TTC549 (cell line): ENCODE results near the gene ACTRT2.

ENCODE experiments used
- FAIRE-seq: peaks from 2 replicates; lab custom pipeline; 2012; peaks lifted over from hg19 to GRCh38; lab: Jason Lieb, UNC

Gene ACTRT2

DNA sequence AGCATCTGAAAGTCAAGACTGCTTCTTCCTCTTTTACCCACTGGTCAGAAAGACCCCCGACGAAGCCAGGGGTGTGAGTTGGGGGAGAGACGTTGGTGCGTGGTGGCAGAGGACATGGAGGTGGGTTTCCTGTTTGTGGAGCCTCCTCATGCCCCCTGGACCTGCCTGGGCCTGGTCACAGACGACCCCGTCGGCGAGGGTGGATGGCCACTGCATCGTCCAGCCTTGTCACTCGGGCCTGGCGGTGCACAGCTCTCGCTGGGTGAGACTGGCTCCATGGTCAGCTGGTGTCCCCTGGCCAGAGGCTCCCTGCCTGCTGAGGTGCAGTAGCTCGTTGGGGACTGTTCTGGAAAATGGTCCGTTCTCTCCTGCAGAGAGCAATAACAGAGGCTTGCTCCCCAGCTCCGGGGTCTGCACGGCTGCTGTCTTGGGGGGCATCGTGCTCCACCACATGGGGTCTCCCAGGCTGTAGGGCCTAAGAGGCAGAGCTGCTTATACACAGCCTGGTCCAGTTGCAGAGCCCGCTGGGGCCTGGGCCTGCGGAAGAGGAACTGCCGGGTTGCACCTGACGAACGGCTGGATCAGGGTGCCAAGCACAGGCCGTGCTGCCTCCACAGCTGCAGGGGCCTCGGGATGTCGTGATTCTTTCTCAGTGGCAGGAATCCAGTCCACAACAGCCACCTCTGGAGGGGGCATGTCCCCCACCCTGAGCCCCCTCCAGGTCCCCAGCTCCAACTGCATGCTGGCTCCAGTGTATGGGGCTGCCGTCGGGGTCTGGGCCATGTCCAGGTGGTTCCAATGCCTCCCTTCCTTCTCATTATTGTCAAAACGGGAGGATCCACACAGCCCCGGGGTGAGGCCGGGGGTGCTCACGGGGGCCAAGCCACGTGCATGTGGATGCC is 18.0 kb upstream of the ACTRT2 start:
- FAIRE-seq = no peak

DNA sequence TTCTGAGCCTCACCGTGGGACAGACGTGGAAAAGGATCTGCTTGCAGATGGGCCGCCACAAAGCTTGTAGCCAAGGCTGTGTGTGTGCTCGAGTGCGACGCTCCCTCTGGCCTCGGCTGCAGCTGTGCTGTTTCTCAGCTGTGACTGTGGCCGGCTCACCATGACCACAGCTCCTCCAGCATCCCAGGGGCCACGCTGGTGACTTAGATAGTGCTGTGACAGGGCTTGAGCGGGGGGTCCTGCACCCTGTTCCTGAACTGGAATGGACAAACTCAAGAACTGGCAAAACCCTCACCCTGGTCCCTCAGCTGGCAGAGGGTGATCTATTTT is 17.4 kb upstream of the ACTRT2 start:
- no peak for FAIRE-seq

DNA sequence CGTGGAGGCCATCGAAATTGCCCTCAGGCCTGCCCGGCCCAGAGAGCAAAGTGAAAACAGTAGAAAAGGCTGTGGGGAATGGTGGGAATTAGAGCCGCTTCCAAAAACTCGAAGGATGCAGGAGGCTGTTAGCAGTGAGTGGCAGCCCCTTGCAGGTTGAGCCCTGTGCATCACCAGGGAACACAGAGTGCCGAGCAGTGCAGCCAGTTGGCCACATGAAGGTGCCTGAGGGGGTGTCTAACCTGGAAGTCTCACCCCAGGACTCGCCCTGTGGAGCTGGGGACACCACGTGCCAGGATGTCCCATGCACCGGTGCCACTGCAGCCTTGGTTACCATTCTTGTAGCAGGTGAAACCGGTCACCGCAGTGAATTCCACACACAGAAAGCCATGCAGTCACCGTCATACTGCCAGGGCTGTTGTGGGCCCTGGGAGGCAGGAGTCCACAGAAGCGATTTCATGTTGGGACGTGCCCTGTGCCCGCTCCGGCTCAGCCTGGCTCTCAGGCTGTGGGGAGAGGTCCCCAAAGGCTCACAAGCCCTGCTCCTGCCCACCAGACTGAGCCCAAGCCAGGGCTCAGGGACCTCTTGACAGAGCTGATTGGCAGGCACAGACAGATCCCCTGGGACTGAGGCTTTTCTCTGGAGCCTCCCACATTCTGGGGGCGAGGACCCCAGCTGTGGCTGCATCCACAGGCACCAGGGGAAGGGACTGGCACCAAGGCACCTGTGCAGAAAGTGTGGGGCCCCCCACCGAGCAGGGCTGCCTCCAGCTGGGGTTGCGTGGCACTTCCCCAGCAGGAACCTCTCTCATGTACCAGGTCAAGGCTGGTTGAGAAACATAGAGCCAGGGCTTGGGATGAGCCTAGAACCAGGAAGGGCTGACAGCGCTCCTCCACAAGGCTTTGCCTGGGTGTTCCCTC is 16.7 kb upstream of the ACTRT2 start:
- FAIRE-seq = no peak

DNA sequence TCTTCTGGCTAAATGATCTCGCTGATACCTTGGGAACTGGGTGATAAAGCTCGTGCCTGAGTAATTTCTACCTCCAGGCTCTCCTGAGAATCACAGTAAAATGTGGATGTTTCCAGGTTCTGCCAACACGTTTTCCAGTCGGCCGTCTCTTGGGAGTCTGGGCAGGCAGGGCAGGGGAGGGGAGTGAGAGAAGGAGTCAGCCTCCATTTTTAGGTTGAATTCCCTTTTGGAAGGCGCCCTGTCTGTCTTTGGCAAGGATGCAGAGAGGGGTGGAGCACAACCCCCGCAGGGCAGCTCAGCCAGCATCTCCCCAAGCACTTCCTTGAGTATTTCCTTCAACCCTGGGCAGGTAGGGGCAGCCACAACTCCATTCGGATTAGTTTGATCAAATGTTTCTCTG is 15.5 kb upstream of the ACTRT2 start:
- no peak for FAIRE-seq

DNA sequence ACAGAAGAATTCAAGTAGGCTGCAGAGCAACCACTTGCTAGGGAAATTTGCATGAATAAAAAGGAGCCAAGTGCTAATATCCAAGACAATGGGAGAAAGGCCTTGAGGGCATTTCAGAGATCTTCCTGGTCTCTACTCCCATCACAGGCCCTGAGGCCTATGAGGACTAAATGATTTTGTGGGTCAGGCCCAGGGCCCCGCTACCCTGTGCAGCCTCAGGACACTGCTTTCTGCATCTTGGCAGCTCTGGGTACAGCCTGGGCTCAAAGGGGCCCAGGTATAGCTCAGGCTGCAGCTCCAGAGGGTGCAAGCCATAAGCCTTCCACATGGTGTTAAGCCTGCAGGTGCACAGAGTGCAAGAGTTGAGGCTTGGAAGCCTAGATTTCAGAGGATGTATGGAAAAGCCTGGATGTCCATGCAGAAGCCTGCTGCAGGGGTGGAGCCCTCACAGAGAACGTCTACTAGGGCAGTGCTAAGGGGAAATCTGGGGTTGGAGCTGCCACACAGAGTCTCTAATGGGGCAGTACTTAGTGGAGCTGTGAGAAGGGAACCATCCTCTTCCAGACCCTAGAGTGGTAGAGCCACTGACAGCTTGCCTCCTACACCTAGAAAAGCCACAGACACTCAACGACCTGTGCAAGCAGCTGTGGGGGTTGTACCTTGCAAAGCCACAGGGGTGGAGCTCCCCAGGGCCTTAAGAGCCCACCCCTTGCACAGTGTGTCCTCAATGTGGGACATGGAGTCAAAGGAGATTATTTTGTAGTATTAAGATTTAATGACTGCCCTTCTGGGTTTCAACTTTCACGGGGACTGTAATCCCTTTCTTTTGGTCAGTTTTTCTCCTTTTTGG is 13.7 kb upstream of the ACTRT2 start:
- no peak for FAIRE-seq

DNA sequence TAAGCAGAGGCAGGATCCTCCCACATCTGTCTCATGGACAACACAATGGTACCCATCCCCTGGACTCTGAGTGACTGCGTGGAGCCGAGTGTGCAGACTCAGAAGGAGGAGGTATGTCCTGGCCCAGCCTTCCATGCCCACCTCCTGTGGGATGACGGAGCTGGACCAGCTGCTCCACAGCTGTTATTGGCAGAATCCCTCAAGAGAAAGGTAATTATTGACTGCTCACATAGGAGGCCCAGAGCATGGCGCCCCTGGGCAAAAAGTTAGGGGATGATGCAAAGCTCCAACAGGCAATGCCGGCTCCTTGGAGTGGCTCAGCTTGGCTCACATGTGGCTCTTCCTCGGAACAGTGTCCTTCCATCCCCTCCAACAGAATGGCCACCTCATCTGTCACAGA is 12.2 kb upstream of the ACTRT2 start:
- FAIRE-seq = no peak

DNA sequence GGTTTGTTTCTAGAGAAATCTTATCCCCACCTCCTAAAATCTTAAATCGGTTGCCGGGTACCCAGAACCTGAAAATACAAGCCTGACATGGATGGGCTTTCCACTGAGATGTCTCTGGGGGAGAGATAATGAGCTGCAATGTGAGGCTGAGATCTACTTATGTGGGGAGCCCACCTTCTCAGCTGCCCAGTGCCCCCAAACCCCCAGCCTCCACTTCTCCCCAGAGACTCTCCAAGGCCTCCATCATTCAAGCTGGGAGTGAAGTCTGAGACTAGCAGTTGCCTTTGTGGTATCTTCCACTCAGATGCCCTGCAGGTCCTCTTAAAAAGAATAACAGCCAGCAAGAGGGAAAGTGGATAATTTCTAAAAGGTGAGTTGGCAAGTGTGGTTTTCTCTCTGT is 11.7 kb upstream of the ACTRT2 start:
- FAIRE-seq = no peak

DNA sequence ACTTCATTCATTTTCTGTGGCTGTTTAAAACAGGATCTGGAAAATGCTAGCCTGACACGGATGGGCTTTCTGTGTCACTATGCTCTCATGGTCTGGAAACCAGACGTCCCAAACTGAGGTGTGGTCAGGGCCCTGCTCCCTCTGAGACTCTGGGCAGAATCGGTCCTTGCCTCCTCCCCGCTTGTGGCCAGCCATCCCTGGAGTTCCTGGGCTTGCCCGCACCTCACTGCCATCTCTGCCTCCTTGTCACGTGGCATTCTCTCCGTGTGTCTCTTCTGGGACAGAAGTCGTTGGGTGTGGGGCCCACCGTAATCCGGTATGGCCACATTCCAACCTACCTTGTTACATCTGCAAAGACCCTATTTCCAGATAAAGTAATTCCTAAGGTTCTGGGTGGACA is 10.1 kb upstream of the ACTRT2 start:
- no peak for FAIRE-seq

DNA sequence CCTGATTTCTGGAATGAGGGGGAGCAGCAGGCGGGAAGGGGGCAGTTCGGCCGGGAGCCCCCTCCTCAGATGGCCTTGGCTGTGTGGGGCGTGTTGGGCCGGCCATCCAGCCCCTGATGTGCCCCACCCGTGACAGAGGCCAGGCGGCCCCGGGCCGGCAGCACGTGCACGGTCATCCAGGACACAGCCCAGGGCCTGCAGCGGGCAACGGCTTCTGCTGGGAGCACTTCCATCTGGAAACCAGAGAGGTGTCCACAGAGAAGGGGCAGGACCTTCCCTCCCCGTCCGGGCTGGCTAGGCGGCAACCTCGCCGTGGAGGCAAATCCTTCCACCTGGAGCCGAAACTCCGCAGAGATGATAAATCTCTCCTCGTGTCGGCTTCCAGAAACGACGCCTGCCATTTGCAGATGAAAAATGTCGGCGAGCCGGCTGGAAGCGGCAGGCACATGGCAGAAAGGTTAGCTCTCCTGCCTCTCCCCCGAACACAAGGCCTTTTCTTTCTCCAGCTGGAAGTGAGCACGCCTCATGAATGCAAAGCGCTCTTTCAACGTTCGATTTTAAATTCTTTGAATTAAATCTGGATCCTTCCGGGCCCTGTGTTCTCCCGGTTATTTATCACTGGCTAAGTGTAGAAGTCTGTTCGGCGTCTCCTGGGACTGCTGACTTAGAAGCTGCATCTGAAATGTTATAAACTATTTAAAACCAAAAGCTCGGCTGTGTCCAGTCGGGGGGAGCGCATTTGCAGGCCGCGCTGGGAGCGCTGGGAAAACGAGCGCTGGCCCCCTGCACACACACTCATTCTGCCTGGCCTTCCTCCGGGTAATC is 9.4 kb upstream of the ACTRT2 start:
- FAIRE-seq = no peak

DNA sequence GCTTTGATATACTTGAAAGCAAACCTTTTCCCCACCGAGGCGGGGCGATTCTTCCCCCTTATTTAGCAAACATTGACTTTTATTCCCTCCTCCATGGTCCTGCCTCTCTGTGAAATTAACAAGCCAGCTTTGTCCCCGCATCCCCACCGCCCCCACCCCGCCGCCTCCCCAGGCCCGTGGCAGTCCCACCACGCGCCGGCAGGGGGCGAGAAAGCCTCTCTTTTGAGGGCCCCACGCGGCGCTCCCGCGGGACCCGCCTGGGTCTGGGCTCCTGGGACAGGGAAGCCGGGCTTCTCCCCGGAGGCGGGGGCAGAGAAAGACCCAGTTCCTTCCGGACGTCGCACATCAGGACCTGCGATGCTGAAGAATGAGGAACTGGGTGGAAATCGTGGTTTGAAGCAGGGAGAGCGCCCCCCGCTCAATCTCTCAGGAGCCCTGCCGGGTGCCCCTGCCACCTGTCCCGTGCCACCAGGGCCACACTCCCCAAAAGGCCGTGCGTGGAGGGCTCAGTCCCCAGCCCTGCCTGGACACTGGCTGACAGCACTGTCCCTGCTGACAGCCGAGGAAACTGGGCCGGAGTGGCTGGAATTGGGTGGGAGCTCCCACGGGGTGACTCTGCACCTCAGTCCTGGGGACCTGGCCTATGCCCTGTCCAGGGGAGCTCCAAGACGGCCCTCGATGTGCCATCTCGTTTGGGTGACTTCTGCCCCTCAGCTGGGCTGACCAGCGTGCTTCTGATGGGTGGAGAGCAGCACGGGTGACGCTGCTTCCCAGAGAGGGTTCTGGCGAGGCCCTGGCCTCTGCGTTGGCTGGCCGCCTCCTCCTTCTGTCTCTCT is 8.6 kb upstream of the ACTRT2 start:
- no peak for FAIRE-seq

DNA sequence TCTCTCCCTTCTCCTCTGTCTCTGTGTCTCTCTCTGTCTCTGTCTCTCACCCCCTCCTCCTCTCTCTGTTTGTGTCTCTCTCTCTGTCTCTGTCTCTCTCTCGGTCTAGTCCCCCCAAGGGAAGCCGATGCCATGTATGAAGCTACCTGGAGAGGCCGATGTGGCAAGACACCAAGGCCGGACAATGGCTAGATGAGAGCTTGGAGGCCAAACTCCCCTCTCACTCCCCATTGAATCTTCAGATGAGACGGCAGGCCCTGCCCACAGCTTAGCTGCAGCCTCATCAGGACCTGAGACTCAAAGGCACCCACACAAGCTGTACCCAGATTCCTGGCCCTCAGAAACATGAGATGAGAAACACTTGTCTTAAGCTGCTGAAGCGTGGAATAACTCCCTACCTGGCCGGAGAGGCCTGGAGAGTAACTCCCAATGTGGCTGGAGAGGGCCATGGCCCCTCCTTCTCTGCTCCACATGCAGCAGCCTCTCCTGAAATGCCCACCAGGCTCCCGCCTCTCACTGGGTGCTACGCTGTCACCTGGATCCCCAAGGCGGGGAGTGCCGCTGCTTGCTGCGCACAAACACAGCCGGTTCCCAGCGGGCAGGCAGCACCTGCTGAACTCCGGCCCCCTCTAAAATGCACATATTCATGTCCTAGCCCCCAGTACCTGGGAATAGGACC is 7.8 kb upstream of the ACTRT2 start:
- no peak for FAIRE-seq

DNA sequence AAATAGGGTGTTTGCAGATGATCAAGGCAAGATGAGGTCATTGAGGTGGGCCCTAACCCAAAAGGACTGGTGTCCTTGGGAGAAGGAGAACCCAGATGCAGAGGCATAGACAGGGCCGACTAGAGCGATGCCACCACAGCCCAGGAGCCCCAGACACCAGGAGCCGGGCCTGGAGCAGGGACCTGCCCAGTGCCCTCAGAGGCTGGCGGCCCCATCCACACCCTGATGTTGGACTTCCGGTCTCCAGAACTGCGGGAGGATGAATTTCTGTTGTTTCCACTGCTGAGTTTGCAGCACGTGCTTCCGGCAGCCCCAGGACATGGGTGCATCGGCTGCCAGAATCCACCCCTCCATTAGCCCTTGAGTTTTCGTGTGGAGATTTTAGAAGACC is 7.2 kb upstream of the ACTRT2 start:
- no peak for FAIRE-seq

DNA sequence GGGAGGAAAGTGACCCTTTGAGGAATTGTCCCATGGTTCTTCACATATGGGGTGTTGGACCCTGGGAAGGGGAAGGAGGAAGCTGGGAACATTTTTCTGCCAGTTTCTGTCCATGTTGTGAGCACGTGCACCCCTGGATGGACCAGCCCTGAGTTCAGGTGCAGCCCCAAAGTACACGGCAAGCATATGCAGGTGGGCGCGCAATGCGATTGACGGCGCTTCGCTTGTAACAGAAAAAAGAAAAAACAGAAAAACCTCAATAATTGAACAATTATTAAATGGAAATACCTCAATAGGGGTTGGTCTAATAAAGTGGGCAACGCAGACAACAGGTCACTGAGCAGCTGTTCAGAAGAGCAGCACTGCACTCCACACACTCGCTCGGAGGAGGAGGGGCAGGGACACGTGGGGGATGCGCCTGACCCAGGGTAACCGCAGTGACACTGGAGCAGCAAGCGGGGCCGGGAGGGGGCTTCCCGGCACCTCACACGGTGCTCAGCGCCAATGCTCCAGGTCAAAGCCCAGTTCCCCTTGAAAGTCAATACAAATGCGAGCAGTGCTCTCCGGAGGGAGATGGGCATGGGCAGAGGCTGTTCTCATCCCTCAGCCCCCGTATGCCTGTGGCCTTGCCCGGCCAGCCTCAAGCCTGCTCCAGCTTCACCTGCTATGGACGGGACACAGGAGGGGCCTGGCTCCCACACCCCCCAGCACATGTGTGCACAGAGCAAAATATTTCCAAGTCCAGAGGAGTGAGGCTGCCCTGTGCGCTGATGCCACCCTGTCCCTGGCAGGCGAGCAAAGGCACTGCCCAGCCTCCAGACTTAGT is 6.6 kb upstream of the ACTRT2 start:
- FAIRE-seq = no peak

DNA sequence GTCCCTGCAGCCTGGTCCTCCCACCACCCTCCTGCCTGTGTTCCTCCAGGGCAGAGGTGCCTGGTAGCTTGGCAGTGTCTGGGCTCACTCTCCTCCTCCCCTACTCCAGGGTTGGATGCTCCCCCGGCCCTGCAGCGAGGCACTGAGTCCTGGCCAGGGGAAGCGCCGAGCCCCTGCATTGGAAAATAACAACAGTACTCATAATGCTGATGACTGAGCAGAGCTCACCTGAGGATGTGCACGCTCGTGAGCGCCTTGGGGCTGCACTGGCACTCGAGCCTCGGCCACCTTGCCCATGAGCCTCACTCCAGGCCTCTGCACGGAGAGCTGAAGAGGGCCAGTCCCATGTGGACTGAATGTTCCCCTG is 6.0 kb upstream of the ACTRT2 start:
- no peak for FAIRE-seq

DNA sequence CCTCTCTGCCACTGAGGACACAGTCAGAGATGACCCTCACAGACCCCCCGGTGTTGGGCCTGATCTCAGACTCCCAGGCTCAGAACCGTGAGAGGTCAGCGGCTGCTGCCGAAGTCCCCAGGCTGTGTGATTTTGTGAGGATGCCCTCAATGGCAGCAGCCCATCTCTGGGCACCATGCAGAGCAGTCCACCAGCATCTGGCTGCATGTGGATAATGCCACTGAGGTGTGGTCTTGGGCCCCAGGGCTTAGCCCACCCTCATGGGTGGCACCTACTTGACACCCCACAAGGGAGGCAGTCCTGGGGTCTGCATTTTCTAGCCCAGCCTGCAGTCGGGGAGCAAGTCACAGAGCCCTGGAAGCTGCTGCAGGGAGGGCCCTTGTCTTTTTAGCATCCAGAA is 5.5 kb upstream of the ACTRT2 start:
- no peak for FAIRE-seq

DNA sequence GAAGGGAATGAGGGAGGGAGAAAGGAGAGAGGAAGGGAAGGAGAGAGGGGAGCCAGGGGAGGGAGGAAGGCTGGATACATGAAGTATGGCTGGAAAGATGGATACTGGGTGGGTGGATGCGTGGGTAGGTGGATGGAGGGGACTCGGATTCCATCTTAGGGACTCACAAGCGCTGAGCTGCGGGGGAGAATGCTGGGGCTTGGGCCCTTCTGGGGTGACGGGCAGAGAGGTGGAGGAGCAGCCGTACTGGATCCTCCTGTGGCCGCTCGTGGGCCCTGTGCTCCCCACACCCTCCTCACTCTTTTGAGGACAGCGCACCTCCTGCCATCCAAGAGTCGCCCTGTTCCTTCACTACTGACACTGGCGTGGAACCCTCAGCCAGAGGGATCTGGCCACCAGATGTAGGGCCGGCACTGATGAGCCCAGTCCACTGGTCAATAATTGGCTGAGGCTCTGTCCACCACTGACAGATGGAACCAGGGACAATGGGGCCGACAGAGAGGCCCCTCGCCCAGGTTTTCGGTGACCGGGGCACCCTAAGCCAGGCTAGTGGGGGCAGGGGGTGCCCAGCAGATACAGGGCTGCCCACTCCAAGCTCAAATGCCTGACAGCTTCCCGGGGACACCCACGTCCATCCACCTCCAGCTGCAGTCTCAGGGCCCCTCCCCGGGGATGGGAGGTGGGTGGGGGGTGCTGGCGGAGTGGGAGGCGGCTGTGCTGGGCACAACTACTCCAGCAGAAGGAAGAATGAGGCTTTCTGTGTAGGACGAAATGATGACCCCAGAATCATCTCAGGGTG is 4.4 kb upstream of the ACTRT2 start:
- FAIRE-seq = no peak

DNA sequence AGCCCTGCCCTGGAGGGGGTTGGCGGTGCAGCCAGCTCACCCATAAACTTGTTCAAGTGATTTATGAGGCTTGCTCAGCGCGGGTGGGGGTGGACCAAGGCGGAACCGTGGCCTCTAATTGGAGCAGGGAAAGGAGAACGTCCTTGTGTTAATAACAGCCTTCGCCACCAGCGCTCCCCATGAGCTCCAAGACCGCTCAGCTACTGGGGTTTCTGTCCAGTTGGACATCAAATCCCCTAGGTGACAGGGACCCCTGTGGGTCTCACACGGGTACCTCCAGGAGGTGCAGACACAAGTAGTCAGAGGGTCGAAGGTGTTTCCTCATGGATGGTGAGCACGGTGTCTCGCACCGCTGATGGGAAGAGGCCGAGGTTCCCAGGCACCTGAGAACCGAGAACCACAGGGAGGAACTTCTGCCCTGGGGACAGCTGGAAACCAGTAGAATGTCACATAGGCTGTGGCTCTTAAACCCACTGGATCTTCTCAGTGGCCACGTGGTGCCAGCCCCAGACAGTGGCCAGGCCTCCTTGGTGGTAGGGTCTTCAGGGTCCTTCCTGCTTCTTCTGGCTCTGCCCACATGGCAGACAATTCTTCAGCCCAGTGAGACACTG is 3.7 kb upstream of the ACTRT2 start:
- FAIRE-seq = no peak

DNA sequence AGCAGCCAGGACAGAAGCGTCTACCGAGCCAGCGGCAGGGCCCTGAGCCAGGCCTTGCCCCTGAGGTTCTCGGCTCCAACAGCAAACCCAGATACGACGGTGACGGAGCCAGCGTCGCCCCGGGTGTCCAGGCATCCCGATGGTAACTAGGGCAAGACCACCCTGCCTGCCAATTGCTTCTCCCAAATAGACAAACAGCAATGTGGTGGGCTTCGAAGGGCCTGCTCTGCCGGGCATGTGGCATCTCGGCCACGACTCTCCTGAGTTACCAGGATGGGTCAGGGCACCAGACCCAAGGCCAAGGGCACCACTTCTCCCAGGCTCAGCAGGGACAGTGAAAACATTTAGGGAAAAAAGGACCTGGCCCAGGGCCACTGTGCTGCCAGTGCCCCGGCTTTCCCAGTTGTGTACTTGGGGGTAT is 3.2 kb upstream of the ACTRT2 start:
- no peak for FAIRE-seq
